PFSK-1 (cell line): ENCODE results near the gene TFDP2.

Source experiments
- FOXP2 ChIP-seq: optimal IDR thresholded peaks from 2 replicates; pipeline ENCODE3; 2011; ENCODE audit warnings: borderline replicate concordance, control low read depth, inconsistent platforms; ENCODE audit not compliant: insufficient read depth; ENCODE audit errors: extremely low read length, extremely low read depth
- POLR2AphosphoS5 ChIP-seq: IDR thresholded peaks from 2 replicates; pipeline ENCODE4 v1.6.1; 2012; ENCODE audit warnings: low read depth, mild to moderate bottlenecking, control low read depth, low read length, moderate library complexity
- REST ChIP-seq, 2 experiments: IDR thresholded peaks; 2 replicates each; pipeline versions ENCODE4 v1.6.1 to v1.8.0; 2011 to 2012; ENCODE audit warnings: low read depth in 2 of 2, low read length in 2 of 2, control low read depth in 1 of 2, inconsistent platforms in 1 of 2, mild to moderate bottlenecking in 1 of 2, moderate library complexity in 1 of 2; ENCODE audit not compliant: insufficient read depth in 1 of 2
- SIN3A ChIP-seq: IDR thresholded peaks from 2 replicates; pipeline ENCODE4 v1.6.1; 2012; ENCODE audit warnings: mild to moderate bottlenecking, low read length, moderate library complexity, borderline replicate concordance; ENCODE audit not compliant: insufficient read depth
- TAF1 ChIP-seq: IDR thresholded peaks from 2 replicates; pipeline ENCODE4 v1.6.1; 2012; ENCODE audit warnings: low read length, control low read depth, borderline replicate concordance; ENCODE audit not compliant: insufficient read depth

The TFDP2 gene

DNA sequence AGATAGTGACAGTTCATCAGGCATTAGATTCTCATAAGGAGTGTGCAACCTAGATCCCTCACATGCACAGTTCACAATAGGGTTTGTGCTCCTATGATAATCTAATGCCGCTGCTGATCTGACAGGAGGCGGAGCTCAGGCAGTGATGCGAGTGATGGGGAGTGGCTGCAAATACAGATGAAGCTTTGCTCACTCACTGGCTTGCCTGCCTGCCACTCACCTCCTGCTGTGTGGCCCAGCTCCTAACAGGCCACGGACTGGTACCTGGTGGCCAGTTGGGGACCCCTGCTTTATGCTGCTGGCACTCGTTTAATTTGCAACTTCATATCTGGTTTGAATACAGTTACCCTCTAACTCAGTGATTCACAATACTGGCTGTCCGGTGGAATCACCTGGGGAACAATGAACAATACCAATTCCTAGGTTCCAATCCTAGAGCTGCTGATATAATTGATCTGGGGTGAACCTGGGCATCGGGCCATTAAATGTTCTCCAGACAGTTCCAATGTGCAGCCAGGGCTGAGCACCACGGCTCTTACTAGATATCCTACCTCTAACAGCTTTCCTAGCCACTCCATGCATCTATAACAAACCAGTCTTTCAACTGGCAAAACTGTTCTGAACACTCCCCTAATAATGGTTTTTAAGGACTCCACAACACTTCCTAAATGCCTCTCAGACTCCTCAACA is 141.5 kb downstream of the TFDP2 start:
- no peak for TF ChIP-seq TAF1
- TF ChIP-seq SIN3A, result no peak
- TF ChIP-seq POLR2AphosphoS5, result no peak
- no peak for TF ChIP-seq REST (IDR thresholded peaks at IDR 0.05; ENCODE audit: insufficient read depth in 1 of 2, low read depth in 2 of 2, low read length in 2 of 2)
- no peak for TF ChIP-seq FOXP2

DNA sequence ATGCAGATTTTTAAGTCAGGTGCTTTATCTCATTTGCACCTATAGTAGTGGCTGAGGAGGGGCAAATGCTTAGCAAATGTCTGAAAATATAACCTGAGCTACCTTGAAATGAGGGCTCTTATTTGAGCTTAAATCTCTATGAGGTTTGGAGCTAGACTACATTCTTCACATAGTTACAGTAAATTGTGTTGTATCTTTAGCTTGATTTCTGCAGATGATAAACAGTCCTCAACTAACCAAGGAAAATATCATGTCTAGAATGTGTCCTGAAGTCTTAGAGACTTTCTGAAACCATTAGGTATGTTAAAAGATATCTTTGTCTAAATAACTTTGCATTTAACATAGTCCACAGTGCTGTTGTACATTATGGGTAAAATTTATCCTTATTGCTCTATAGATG is 145.3 kb downstream of the TFDP2 start:
- TF ChIP-seq FOXP2, result no peak
- no peak for TF ChIP-seq POLR2AphosphoS5
- no peak for TF ChIP-seq REST (IDR thresholded peaks at IDR 0.05; ENCODE audit: insufficient read depth in 1 of 2, low read depth in 2 of 2, low read length in 2 of 2)
- no peak for TF ChIP-seq TAF1
- no peak for TF ChIP-seq SIN3A

DNA sequence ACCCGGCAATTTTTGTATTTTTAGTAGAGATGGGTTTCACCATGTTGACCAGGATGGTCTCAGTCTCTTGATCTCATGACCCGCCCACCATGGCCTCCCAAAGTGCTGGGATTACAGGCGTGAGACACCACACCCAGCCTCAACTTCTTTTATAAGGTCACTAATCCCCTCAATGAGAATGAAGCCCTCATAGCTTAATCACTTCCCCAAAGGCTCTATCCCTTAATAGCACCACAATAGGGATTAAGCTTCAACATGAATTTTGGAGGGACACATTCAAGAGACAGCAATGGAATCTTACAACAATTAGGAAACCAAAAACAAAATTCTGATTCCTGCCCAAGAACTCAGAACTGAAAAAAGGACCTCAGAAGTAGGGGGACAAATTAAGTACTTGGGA is 146.1 kb downstream of the TFDP2 start:
- TF ChIP-seq REST (IDR thresholded peaks at IDR 0.05; ENCODE audit: insufficient read depth in 1 of 2, low read depth in 2 of 2, low read length in 2 of 2) (no peak), SIN3A (no peak), FOXP2 (no peak), POLR2AphosphoS5 (no peak), TAF1 (no peak)

DNA sequence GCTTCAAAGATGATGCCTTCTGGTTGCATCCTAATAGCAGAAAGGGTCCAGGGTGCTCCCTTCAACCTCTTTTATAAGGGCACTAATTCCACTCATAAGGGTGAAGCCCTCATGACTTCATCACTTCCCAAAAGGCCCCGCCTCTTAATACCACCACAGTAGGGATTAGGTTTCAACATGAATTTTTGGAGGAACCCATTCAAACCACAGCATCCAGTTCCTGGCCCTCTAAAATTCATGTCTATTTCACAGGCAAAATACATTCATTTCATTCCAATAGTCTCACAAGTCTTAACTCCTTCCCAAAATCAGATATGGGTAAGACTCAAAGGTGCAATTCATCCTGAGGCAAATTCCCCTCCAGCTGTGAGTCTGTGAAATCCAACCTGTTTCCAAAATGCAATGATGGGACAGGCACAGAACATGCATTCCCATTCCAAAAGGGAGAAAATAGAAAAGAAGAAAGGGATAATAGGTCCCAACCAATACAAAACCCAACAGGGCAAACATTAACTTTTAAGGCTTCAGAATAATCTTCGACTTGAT is 148.9 kb downstream of the TFDP2 start:
- TF ChIP-seq TAF1 (no peak), POLR2AphosphoS5 (no peak), SIN3A (no peak), FOXP2 (no peak), REST (IDR thresholded peaks at IDR 0.05; ENCODE audit: insufficient read depth in 1 of 2, low read depth in 2 of 2, low read length in 2 of 2) (no peak)
